NCI-H2029 treated with DMSO at 0.1 percent for 48 hours (cell line): ENCODE results near the gene BTBD6.

Experiments used
- DNase-seq: peaks from one replicate; lab custom pipeline; 2025; lab: John Stamatoyannopoulos, UW

Gene BTBD6

DNA sequence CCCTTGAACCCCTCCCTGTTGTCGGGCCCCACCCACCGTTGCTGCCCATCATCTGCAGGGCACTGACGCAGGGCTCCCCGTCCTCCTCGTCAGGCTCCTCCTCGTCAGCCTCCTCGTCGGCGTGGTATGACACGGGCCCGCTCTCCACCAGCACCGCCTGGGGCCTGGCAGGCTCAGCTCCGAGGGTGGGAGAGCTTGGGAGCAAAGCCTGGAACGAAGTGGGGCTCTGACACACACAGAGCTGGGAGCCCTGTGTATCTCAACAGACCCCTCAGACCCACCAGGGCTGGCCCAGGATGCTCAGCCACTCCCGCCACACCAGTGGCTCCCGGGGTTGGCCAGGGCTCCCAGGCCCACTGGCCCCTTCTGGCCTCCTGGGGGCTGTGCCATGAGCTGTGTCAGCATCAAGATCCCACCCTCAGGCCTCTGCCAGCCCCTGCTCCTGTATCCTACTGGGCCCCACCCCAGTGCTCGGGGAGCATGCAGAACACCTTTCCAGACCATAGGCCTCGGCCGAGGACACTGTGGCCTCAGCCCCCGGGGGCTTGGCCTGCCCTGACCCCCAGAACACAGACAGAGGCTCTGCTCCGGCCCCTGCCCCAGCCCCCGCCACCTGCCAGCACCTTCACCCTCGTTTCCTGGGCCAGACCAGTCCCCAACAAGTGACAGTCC lies 37.1 kb upstream of the BTBD6 start:
- DNase-seq, result no peak

GRCh38 chr14:105211758-105212089 lies 36.6 kb upstream of the BTBD6 start:
- no peak for DNase-seq

DNA sequence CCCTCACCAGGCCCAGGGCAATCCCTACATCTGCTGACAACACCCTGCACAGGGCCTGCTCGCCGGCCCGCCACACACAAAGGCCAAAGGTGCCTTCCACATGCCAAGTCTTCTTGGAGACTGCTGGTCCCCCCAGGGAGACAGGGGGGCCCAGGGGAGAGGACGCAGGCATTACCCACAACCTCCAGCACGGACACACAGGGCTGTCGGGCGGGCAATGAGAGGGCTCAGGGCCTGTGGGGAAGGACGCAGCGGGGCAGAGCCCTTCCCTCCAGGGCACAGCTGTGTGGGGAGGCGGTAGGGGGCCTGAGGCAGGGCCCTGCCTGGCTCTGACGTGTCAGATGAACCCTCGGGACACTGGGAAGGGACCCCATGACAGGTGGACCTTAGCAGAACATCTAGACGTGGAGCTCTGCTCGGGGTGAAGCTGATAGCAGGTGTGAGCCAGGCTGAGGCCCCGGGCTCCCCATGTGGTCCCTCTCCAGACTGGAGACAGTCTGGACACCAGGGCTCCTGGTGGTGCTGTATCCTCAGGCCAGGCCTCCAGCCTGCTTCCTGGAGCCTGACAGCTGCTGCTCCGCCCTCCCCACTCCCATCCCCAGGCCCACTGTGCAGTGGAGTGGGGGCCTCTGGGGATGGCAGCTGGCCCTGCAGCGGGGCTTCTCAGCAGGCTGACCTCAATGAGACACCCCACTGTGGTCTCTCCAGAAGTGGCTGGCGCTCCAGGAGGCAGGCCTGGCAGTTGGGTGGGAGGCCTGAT lies 35.6 kb upstream of the BTBD6 start:
- no peak for DNase-seq

DNA sequence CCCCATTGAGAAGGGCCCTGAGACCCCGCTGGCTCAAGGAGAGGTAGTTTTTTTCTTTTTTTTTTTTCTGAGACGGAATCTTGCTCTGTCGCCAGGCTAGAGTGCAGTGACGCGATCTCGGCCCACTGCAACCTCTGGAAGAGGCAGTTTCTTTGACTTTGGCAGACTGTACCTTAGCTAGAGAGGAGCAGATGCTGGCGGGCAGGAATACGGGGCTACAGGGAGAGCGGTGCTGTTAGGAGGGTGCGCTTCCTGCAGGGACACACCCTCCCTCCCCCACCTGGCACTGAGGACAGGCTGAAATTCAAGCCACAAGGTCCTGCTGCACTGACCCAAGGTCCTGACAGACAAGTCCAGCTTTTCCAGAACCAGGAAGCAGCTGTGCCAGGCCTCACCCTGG lies 35.0 kb upstream of the BTBD6 start:
- DNase-seq, result no peak

DNA sequence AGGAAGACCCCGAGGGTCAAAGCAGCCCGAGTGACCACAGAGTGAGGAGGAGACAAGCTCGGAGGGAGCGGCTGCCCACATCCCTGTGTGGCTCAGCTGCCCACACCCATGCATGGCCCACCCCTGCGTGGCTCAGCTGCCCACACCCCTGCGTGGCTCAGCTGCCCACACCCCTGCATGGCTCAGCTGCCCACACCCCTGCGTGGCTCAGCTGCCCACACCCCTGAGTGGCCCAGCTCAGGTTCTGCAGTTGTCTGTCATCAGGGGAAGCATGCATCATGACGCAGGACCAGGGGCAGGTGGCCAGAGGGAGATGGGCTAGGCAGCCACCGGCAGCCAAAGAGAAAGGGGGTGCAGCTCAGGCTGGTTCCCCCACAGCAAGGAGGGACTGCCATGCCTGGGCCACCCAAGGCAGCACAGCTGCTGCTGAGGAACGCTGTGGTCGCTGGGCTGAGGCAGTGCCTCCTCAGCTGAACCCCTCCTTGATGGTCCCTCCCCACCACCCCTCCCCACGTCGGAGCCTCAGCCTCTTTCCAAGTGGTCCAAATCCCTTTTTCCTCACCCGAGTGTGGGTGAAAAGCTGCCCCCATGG lies 33.9 kb upstream of the BTBD6 start:
- DNase-seq, result no peak

DNA sequence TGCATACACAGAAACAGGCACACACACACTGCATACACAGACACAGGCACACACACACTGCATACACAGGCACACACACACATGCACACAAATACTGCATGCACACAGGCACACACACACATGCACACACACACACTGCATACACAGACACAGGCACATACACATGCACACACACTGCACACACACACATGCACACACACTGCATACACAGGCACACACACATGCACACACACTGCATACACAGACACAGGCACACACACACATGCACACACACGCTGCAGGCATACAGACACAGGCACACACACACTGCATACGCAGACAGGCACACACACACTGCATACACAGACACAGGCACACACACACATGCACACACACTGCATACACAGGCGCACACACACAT lies 32.7 kb upstream of the BTBD6 start:
- DNase-seq, result no peak

DNA sequence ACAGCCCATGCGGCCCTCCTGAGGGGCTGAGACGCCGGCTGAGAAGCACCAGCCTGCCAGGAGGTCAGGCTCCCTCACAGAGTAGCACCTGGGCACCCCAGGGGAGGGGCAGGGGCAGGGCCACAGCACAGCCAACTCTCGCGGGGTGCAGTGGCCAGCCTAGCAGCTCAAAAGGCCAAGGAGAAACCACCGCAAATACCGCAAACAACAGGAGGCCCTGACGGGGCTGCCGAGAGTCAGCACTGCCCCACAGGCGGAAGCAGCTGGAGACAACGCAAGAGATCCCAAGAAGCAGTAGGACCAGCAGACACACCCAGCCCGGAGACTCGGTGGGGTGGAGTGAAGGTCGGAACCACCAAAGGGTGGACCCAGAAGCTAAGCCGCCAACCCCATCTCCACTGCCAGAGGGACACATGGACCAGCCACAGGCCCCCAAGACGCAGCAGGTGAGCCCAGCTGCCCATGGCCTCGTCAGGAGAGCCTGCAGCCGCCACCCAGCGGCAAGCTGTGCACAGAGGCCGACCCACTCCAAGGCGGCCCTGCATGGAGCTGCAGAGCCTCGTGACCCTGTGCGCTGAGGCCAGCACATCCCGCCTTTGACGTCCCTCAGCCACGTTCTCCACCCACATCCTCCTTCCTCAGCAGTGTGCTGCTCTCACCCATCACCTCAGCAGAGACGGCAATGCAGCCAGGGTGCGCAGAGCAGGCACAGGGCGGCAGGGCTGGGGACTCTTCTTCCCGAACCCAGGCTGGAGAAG lies 31.7 kb upstream of the BTBD6 start:
- DNase-seq, result no peak

GRCh38 chr14:105217774-105218173 lies 30.6 kb upstream of the BTBD6 start:
- DNase-seq, result no peak

DNA sequence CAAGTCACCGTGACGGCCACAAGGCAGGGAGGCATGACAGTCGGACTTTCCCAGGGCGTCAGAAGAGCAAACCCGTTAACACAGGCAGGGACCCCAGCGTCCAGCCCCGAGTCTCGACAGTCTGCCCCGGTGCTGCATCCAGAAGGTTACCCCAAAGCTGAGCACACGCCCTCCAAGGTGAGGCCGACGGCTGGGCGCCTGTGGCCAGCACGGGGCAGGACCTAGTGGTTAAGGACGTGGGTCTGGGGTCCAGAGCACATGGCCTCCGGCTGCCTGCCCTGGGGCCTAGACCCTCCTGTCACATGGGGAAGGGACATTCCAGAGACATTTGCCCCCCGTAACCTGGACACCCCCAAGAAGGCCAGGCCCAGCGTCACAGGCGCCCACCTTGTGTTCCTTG lies 29.7 kb upstream of the BTBD6 start:
- DNase-seq, result no peak

DNA sequence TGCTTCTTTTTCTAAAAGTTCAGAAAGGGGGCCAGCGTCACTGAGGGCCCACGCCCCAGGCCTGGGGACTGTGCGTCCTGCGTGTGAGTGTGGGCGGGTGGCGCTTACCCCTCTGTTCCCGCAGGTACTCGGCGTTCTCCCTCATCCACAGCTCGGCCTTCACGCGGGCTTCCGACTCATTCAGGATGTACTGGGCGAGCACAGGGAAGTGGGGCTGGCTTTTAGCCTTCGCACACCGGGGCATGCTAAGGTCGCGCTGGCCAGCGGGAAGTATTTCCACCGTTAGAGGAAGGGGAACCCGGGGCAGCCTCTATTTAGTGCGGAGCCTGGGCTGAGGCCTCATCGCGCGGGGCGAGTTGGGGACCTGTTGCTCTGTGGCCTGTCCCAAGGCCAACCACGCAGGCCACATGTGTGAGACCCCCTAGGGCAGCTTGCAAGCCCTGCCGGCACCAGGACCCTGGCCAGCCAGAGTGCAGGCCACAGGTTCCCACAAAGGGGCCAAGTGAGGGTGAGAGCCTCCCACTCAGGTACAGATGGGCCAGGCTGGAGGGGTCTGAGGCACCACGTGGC lies 29.2 kb upstream of the BTBD6 start:
- DNase-seq, result no peak

GRCh38 chr14:105219753-105220152 lies 28.6 kb upstream of the BTBD6 start:
- DNase-seq, result no peak

- DNase-seq, result no peak
Observed at GRCh38 chr14:105220699-105221597, 27.4 kb upstream of the BTBD6 start.

GRCh38 chr14:105221598-105222178 lies 26.6 kb upstream of the BTBD6 start:
- no peak for DNase-seq

DNA sequence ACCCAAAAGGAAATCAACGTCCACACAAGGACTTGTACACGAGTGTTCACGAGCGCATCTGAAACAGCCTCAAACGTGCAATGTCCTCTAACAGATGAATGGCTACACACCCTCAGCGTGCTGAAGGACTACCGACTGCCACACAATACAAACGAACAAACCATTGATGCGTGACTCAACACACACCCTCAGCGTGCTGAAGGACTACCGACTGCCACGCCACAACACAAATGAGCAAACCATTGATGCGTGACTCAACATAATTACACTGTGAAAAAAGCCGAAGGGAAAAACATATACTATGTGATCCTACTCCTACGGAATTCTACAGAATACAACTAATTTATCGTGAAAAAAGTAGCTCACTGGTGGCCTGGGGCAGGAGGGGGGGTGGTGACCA lies 25.1 kb upstream of the BTBD6 start:
- no peak for DNase-seq

GRCh38 chr14:105223770-105224544 lies 24.4 kb upstream of the BTBD6 start:
- DNase-seq, result no peak

GRCh38 chr14:105224845-105225570 lies 23.3 kb upstream of the BTBD6 start:
- no peak for DNase-seq

- DNase-seq, result no peak
Observed at GRCh38 chr14:105226198-105226597, 22.1 kb upstream of the BTBD6 start.

- no peak for DNase-seq
Observed at GRCh38 chr14:105227346-105227745, 21.0 kb upstream of the BTBD6 start.

DNA sequence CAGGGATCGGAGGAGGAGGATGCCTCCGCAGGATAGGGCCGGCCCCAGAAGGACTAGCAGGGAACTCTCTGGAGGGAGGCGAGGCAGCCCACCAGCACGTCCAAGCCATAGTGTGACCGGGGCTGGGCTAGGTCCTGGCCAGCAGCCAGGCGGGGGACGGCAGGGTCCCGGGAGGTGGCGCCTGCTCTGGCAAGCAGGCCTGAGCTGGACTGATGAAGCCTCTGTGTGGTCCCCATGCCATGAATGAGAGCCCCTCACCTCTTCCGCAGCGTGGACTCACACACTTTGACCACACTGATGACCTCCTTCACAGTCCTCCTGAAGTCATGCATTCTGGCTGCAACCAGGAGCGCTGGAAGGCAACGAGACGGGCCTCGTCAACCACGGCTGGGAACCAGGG lies 19.8 kb upstream of the BTBD6 start:
- no peak for DNase-seq
